GM12873 (cell line): ENCODE data around the gene N4BP2.

ENCODE experiments used
- CTCF ChIP-seq: IDR thresholded peaks from 2 replicates; pipeline ENCODE4 v1.5.1; 2012; ENCODE audit warnings: low read depth, mild to moderate bottlenecking, moderate library complexity, low read length, control low read depth; ENCODE audit not compliant: insufficient read depth; ENCODE audit errors: missing control alignments

N4BP2 gene

GRCh38 chr4:40196272-40196671 lies 139.6 kb downstream of the N4BP2 start:
- no peak for TF ChIP-seq CTCF

- no peak for TF ChIP-seq CTCF
Measured at GRCh38 chr4:40196724-40197281, 140.2 kb downstream of the N4BP2 start, which contains the start of gene RHOH. Gene RHOH, plus strand, starts transcription at chr4:40197031. Its CDS starts 46,356 bp downstream, at chr4:40243387.

- TF ChIP-seq CTCF: no peak
Measured at GRCh38 chr4:40197879-40198689, 141.4 kb downstream of the N4BP2 start.

GRCh38 chr4:40199179-40199670 lies 142.6 kb downstream of the N4BP2 start:
- TF ChIP-seq CTCF: no peak

GRCh38 chr4:40199999-40200874 lies 143.6 kb downstream of the N4BP2 start:
- TF ChIP-seq CTCF: no peak

GRCh38 chr4:40200875-40201801 lies 144.5 kb downstream of the N4BP2 start:
- no peak for TF ChIP-seq CTCF
